ENCODE data around the gene BMP8A. TPM values are rescaled to one million over a fixed set of nuclear protein-coding genes. Genes with fewer than 3 reads are reported as not detected.
"Not testable (repeated sequence)": the region's sequence is repeated elsewhere in the genome, so short reads cannot be mapped to it uniquely, and the experiment has no call there.

BMP8A gene
- total RNA-seq, 1 experiment from 2014 or later = 0.54 TPM

GRCh38 chr1:39497585-39497984 is 6.1 kb downstream of the BMP8A start:
- POLR2A ChIA-PET = no interaction called here
- BruUV-seq (replicated peaks) = no TSS peak
- Histone ChIP-seq H3K27ac (ENCODE audit: low read length) (no peak overlapping the region), H3K4me3 (ENCODE audit: low read depth in 2 of 2, low read length in 2 of 2) (no peak overlapping the region), H3K4me1 (ENCODE audit: control insufficient read depth, insufficient read depth, low read length) (no peaks in the 10 kb centered on the region), H3K36me3 (ENCODE audit: control insufficient read depth, insufficient read depth, low read length) (no peaks in the 10 kb centered on the region), H3K27me3 (ENCODE audit: control insufficient read depth, insufficient read depth, low read length) (no peaks in the 10 kb centered on the region), H3K9me3 (ENCODE audit: control insufficient read depth, insufficient read depth, low read depth, low read length) (no peaks in the 10 kb centered on the region)
- TF ChIP-seq TCF7L2 (IDR thresholded peaks at IDR 0.05; ENCODE audit: low read depth, low read length) (no peak), REST (IDR thresholded peaks at IDR 0.05; ENCODE audit: insufficient read depth in 1 of 2, low read depth in 2 of 2, low read length in 1 of 2) (no peak), SIN3A (IDR thresholded peaks at IDR 0.05; ENCODE audit: borderline replicate concordance, insufficient read depth, low read depth, low read length) (no peak), CTCF (IDR thresholded peaks at IDR 0.05) (no peak), POLR2AphosphoS5 (IDR thresholded peaks at IDR 0.05; ENCODE audit: low read depth, low read length) (no peak)
- in situ Hi-C loops (cut with HindIII; ENCODE audit: low pct_unique_long_range_greater_than_20kb, low sequenced_read_pairs) (no loop called here), intact Hi-C loops (cut with micrococcal nuclease; ENCODE audit: unreplicated experiment) (no loop called here)
- no peak for ATAC-seq
- CTCF ChIA-PET = interaction anchor here (0.5 kb wide), 1 partner anchor 223 kb away, joined by 6 read pairs; no protein-coding TSS in a partner anchor
- no peak for DNase-seq (ENCODE audit: low read depth, low spot score)

GRCh38 chr1:39498096-39498710 is 6.8 kb downstream of the BMP8A start:
- CTCF ChIA-PET; H3K4me1 ChIP-seq (ENCODE audit: control insufficient read depth, insufficient read depth, low read length); H3K27me3 ChIP-seq (ENCODE audit: control insufficient read depth, insufficient read depth, low read length); H3K9me3 ChIP-seq (ENCODE audit: control insufficient read depth, insufficient read depth, low read depth, low read length); DNase-seq (ENCODE audit: low read depth, low spot score); intact Hi-C loops (cut with micrococcal nuclease; ENCODE audit: unreplicated experiment); in situ Hi-C loops (cut with HindIII; ENCODE audit: low pct_unique_long_range_greater_than_20kb, low sequenced_read_pairs); H3K4me3 ChIP-seq (ENCODE audit: low read depth in 2 of 2, low read length in 2 of 2); BruUV-seq (replicated peaks); POLR2A ChIA-PET; H3K36me3 ChIP-seq (ENCODE audit: control insufficient read depth, insufficient read depth, low read length); H3K27ac ChIP-seq (ENCODE audit: low read length); ATAC-seq: not testable (repeated sequence)

GRCh38 chr1:39498821-39499220 is 7.4 kb downstream of the BMP8A start:
- POLR2A ChIA-PET; H3K27me3 ChIP-seq (ENCODE audit: control insufficient read depth, insufficient read depth, low read length); intact Hi-C loops (cut with micrococcal nuclease; ENCODE audit: unreplicated experiment); ATAC-seq; CTCF ChIA-PET; H3K27ac ChIP-seq (ENCODE audit: low read length); H3K4me1 ChIP-seq (ENCODE audit: control insufficient read depth, insufficient read depth, low read length); H3K9me3 ChIP-seq (ENCODE audit: control insufficient read depth, insufficient read depth, low read depth, low read length); H3K4me3 ChIP-seq (ENCODE audit: low read depth in 2 of 2, low read length in 2 of 2); H3K36me3 ChIP-seq (ENCODE audit: control insufficient read depth, insufficient read depth, low read length); DNase-seq (ENCODE audit: low read depth, low spot score); in situ Hi-C loops (cut with HindIII; ENCODE audit: low pct_unique_long_range_greater_than_20kb, low sequenced_read_pairs); BruUV-seq (replicated peaks): not testable (repeated sequence)

All from Panc1 (cell line).